HEK293T (cell line): Measurements from ENCODE around the gene C12orf56.

Experiments used
- FOXA1 ChIP-seq: fragments of 450-650 bp; IDR thresholded peaks from 2 replicates; pipeline ENCODE4 v1.6.1; 2016; ENCODE audit warnings: mild to moderate bottlenecking
- FOXM1 ChIP-seq: fragments of 450-650 bp; IDR thresholded peaks from 2 replicates; pipeline ENCODE4 v1.6.1; 2017; ENCODE audit warnings: mild to moderate bottlenecking, borderline replicate concordance
- SP1 ChIP-seq: fragments of 450-650 bp; IDR thresholded peaks from 2 replicates; pipeline ENCODE4 v1.6.1; 2017
- TARDBP ChIP-seq: fragments of 450-650 bp; IDR thresholded peaks from 2 replicates; pipeline ENCODE4 v1.6.1; 2016

- TF ChIP-seq FOXA1: no peak
- TF ChIP-seq TARDBP: no peak
- no peak for TF ChIP-seq SP1
- TF ChIP-seq FOXM1: no peak
These were observed 94.3 kb downstream of the C12orf56 start for GRCh38 chr12:64296301-64296700.
